ENCODE data around the gene MYL12B. TPM values are rescaled to one million over a fixed set of nuclear protein-coding genes. Genes with fewer than 3 reads are reported as not detected.
"Not testable (repeated sequence)": the region's sequence is repeated elsewhere in the genome, so short reads cannot be mapped to it uniquely, and the experiment has no call there.

MYL12B gene
- 100 to 1,000 TPM; 234 to 235 TPM for total RNA-seq

- Mint-ChIP-seq H3K4me1 (peaks cover 64% of the 10 kb centered on the region), H3K36me3 (peaks cover 45% of the 10 kb centered on the region), H3K27me3 (no peaks in the 10 kb centered on the region), H3K27ac (peak within 1 kb of the TSS; percentile 99), H3K4me3 (peak within 1 kb of the TSS; percentile 97), H3K9me3 (no peaks in the 10 kb centered on the region)
- peak; percentile 85 for DNase-seq
Measured at GRCh38 chr18:3261373-3262233, at the start of gene MYL12B. Gene MYL12B, plus strand, starts transcription at chr18:3262133. Its CDS starts 10,766 bp downstream, at chr18:3272899.

GRCh38 chr18:3212657-3213056 is 49.3 kb upstream of the MYL12B start:
- Mint-ChIP-seq H3K9me3 (no peaks in the 10 kb centered on the region), H3K27me3 (no peaks in the 10 kb centered on the region), H3K4me3 (no peak overlapping the region), H3K4me1 (peaks cover 9% of the 10 kb centered on the region), H3K27ac (no peak overlapping the region), H3K36me3 (no peaks in the 10 kb centered on the region)
- no peak for DNase-seq

- H3K4me3 Mint-ChIP-seq = no peak overlapping the region
- DNase-seq = no peak
- H3K9me3 Mint-ChIP-seq = no peaks in the 10 kb centered on the region
- peaks cover 9% of the 10 kb centered on the region for H3K4me1 Mint-ChIP-seq
- H3K27ac Mint-ChIP-seq = no peak overlapping the region
- H3K36me3 Mint-ChIP-seq = no peaks in the 10 kb centered on the region
- no peaks in the 10 kb centered on the region for H3K27me3 Mint-ChIP-seq
Measured at GRCh38 chr18:3213300-3214059, 48.5 kb upstream of the MYL12B start.

- H3K27ac Mint-ChIP-seq = no peak overlapping the region
- H3K4me1 Mint-ChIP-seq = peaks cover 7% of the 10 kb centered on the region
- no peak overlapping the region for H3K4me3 Mint-ChIP-seq
- DNase-seq = no peak
- no peaks in the 10 kb centered on the region for H3K36me3 Mint-ChIP-seq
- no peaks in the 10 kb centered on the region for H3K9me3 Mint-ChIP-seq
- no peaks in the 10 kb centered on the region for H3K27me3 Mint-ChIP-seq
Measured at GRCh38 chr18:3214855-3215637, 46.9 kb upstream of the MYL12B start.

- no peak overlapping the region for H3K4me3 Mint-ChIP-seq
- H3K9me3 Mint-ChIP-seq = no peaks in the 10 kb centered on the region
- DNase-seq = no peak
- no peaks in the 10 kb centered on the region for H3K27me3 Mint-ChIP-seq
- peaks cover 3% of the 10 kb centered on the region for H3K4me1 Mint-ChIP-seq
- H3K36me3 Mint-ChIP-seq = no peaks in the 10 kb centered on the region
- H3K27ac Mint-ChIP-seq = no peak overlapping the region
Measured at GRCh38 chr18:3216987-3217386, 44.9 kb upstream of the MYL12B start.

- H3K9me3 Mint-ChIP-seq = no peaks in the 10 kb centered on the region
- H3K27ac Mint-ChIP-seq = no peak overlapping the region
- no peak overlapping the region for H3K4me3 Mint-ChIP-seq
- peaks cover 2% of the 10 kb centered on the region for H3K4me1 Mint-ChIP-seq
- H3K27me3 Mint-ChIP-seq = no peaks in the 10 kb centered on the region
- H3K36me3 Mint-ChIP-seq = no peaks in the 10 kb centered on the region
- no peak for DNase-seq
Measured at GRCh38 chr18:3217948-3218647, 43.8 kb upstream of the MYL12B start.

GRCh38 chr18:3218819-3219218 is 43.1 kb upstream of the MYL12B start:
- Mint-ChIP-seq H3K4me3 (no peak overlapping the region), H3K27ac (no peak overlapping the region), H3K27me3 (no peaks in the 10 kb centered on the region), H3K9me3 (no peaks in the 10 kb centered on the region), H3K36me3 (no peaks in the 10 kb centered on the region), H3K4me1 (peaks cover 4% of the 10 kb centered on the region)
- no peak for DNase-seq

GRCh38 chr18:3219241-3219630 is 42.7 kb upstream of the MYL12B start:
- Mint-ChIP-seq H3K4me1 (peaks cover 4% of the 10 kb centered on the region), H3K4me3 (no peak overlapping the region), H3K27me3 (no peaks in the 10 kb centered on the region), H3K27ac (no peak overlapping the region), H3K36me3 (no peaks in the 10 kb centered on the region), H3K9me3 (no peaks in the 10 kb centered on the region)
- no peak for DNase-seq

- no peaks in the 10 kb centered on the region for H3K9me3 Mint-ChIP-seq
- no peaks in the 10 kb centered on the region for H3K27me3 Mint-ChIP-seq
- H3K4me3 Mint-ChIP-seq = no peak within 1 kb of the TSS
- H3K36me3 Mint-ChIP-seq = no peaks in the 10 kb centered on the region
- H3K4me1 Mint-ChIP-seq = peaks cover 4% of the 10 kb centered on the region
- H3K27ac Mint-ChIP-seq = no peak within 1 kb of the TSS
- no peak for DNase-seq
Measured at GRCh38 chr18:3219631-3220335, 42.1 kb upstream of the MYL12B start, which contains the start of gene MYOM1. Gene MYOM1, minus strand, starts transcription at chr18:3219968. Its CDS starts 4,745 bp downstream, at chr18:3215223.

- not testable (repeated sequence) for H3K27ac Mint-ChIP-seq, H3K9me3 Mint-ChIP-seq, H3K4me1 Mint-ChIP-seq, DNase-seq, H3K4me3 Mint-ChIP-seq, H3K36me3 Mint-ChIP-seq, H3K27me3 Mint-ChIP-seq
Measured at GRCh38 chr18:3220868-3221267, 41.1 kb upstream of the MYL12B start.

- Mint-ChIP-seq H3K36me3 (no peaks in the 10 kb centered on the region), H3K9me3 (no peaks in the 10 kb centered on the region), H3K27me3 (no peaks in the 10 kb centered on the region)
Measured at GRCh38 chr18:3221496-3221895, 40.4 kb upstream of the MYL12B start.

GRCh38 chr18:3223356-3223755 is 38.6 kb upstream of the MYL12B start:
- Mint-ChIP-seq H3K4me1 (peaks cover 4% of the 10 kb centered on the region), H3K4me3 (no peak overlapping the region)
- no peak for DNase-seq

More at GRCh38 chr18:3221496-3221895, 40.4 kb upstream of the MYL12B start:
- no peak for DNase-seq
- Mint-ChIP-seq H3K4me1 (peaks cover 4% of the 10 kb centered on the region), H3K4me3 (no peak overlapping the region), H3K27ac (no peak overlapping the region)

GRCh38 chr18:3224223-3224622 is 37.7 kb upstream of the MYL12B start:
- Mint-ChIP-seq H3K4me3 (no peak overlapping the region), H3K27ac (no peak overlapping the region), H3K36me3 (peaks cover 2% of the 10 kb centered on the region), H3K9me3 (no peaks in the 10 kb centered on the region), H3K4me1 (peaks cover 4% of the 10 kb centered on the region), H3K27me3 (no peaks in the 10 kb centered on the region)
- no peak for DNase-seq

More at GRCh38 chr18:3223356-3223755, 38.6 kb upstream of the MYL12B start:
- H3K27ac Mint-ChIP-seq = no peak overlapping the region
- no peaks in the 10 kb centered on the region for H3K27me3 Mint-ChIP-seq
- H3K9me3 Mint-ChIP-seq = no peaks in the 10 kb centered on the region
- peaks cover 2% of the 10 kb centered on the region for H3K36me3 Mint-ChIP-seq

- DNase-seq = no peak
- H3K4me3 Mint-ChIP-seq = no peak overlapping the region
- H3K4me1 Mint-ChIP-seq = peaks cover 5% of the 10 kb centered on the region
- peaks cover 2% of the 10 kb centered on the region for H3K36me3 Mint-ChIP-seq
- H3K27me3 Mint-ChIP-seq = no peaks in the 10 kb centered on the region
- no peaks in the 10 kb centered on the region for H3K9me3 Mint-ChIP-seq
- no peak overlapping the region for H3K27ac Mint-ChIP-seq
Measured at GRCh38 chr18:3225588-3225987, 36.3 kb upstream of the MYL12B start.

All from activated naive CD8-positive, alpha-beta T cell treated with anti-CD3 and anti-CD28 coated beads for 36 hours (primary cell).